Adrenal gland (tissue), 12 donors: ENCODE measurements around the gene IZUMO4. TPM values are rescaled to one million over a fixed set of nuclear protein-coding genes. Genes with fewer than 3 reads are reported as not detected.
A peak's percentile ranks its signal among the peaks of the same experiment; 100 is the strongest.
"Not testable (repeated sequence)": the region's sequence is repeated elsewhere in the genome, so short reads cannot be mapped to it uniquely, and the experiment has no call there.

Source experiments
- DNase-seq, 7 donors: peaks; one replicate each; pipeline ENCODE4 v3.0.0-alpha.2; 2019 to 2020
- H3K27ac ChIP-seq, 5 donors: fragments of 200-600 bp; sonication (generic) in 4 of 5; 1 replicate in 3 of 5; 2 replicates in 2 of 5; pipeline versions ENCODE4 v1.5.1 to v1.8.0; 2016 to 2020; ENCODE audit warnings: mild to moderate bottlenecking in 1 of 5
- H3K27me3 ChIP-seq: fragments of 200-600 bp; 2 replicates; pipeline ENCODE4 v1.8.0; 2021
- H3K36me3 ChIP-seq, 2 donors: fragments of 200-600 bp; replicated peaks in 1 of 2; 1 replicate in 1 of 2; 2 replicates in 1 of 2; pipeline versions ENCODE4 v1.5.1 to v1.8.0; 2018 to 2022
- H3K4me1 ChIP-seq, 2 donors: fragments of 200-600 bp; replicated peaks in 1 of 2; 1 replicate in 1 of 2; 2 replicates in 1 of 2; pipeline versions ENCODE4 v1.5.1 to v1.8.0; 2018 to 2021
- H3K4me3 ChIP-seq, 4 donors: fragments of 200-600 bp; sonication (generic) in 3 of 4; one replicate each; pipeline ENCODE4 v1.5.1; 2016 to 2018
- H3K9me3 ChIP-seq, 3 donors: fragments of 200-600 bp; sonication (generic) in 1 of 3; replicated peaks in 1 of 3; 1 replicate in 2 of 3; 2 replicates in 1 of 3; pipeline versions ENCODE4 v1.5.1 to v1.8.0; 2016 to 2021
- POLR2A ChIP-seq, 2 donors: fragments of 450-650 bp; IDR thresholded peaks; one replicate each; pipeline ENCODE4 v1.6.1; 2017; ENCODE audit warnings: antibody characterized with exemption in 2 of 2, mild to moderate bottlenecking in 2 of 2, moderate library complexity in 1 of 2
- WGBS, 4 donors: extraction: QIAGEN DNeasy Blood & Tissue Kit in 2 of 4; methylation state at CpG; one replicate each; pipeline versions ENCODE4 v1.1.5 to v1.1.7; 2013 to 2017; 5-methylcytosine and 5-hydroxymethylcytosine counted together
- intact Hi-C, 2 donors: fragments of 100-400 bp; cut with DNase I; formaldehyde crosslinking; loops; one replicate each; pipeline versions ENCODE4 v1.14.1 to v1.15.0; 2022 to 2023
- polyA plus RNA-seq, 3 donors: library from polyadenylated mRNA; stranded (reverse); fragments of 200-250 nt in 2 of 3; fragments of 350-450 nt in 1 of 3; fragmentation: Illumina TruSeq in 1 of 3; extraction: RNeasy Lipid Tissue Mini Kit (QIAGEN cat#74804) in 1 of 3; gene quantifications; one replicate each; pipeline ENCODE4 v1.2.3, GENCODE V29; 2013 to 2014
- total RNA-seq, 9 donors: library from RNA; depleted of rRNA in 4 of 9; stranded (reverse); fragments of >200 nt in 4 of 9; fragments of 120-200 nt in 1 of 9; fragmentation: NEBNext Ultra II Directional in 1 of 9; extraction: Animal tissue kit (Norgen Biotek cat#: 25700) in 1 of 9; gene quantifications; one replicate each; pipeline versions ENCODE4 v1.1.0 to v1.2.4, GENCODE V29; 2013 to 2023
- TF ChIP-seq, protein P1 (sequence below), 6 experiments: fragments of 450-650 bp in 4 of 6; fragments of 200-600 bp in 2 of 6; sonication (generic) in 1 of 6; IDR thresholded peaks; 1 replicate in 5 of 6; 2 replicates in 1 of 6; pipeline versions ENCODE4 v1.5.1 to v1.8.0; 2016 to 2021; ENCODE audit warnings: antibody characterized with exemption in 6 of 6, mild to moderate bottlenecking in 2 of 6, moderate library complexity in 1 of 6
- donor health status: healthy with polysubstance abuse.
- donor health status: Bipolar disorder and iron deficiency.
- donor health status: DM: yes; HTN: yes; CAD: no.
- donor health status: DM: no; HTN: no; CAD: no.
- donor health status: DM: no; HTN: no; CAD: no.
- donor health status: DM: yes; HTN: yes; CAD: no.

Gene IZUMO4
- total and polyA plus RNA-seq, 12 donors, result 0.69 to 24.6 (median 2.5) TPM

- 92 to 95% (median 93%) methylated on average over 16 to 24 of the region's 24 CpGs for WGBS, 4 donors
- peak in 1 of 7 donors; percentile 14 for DNase-seq
- Histone ChIP-seq H3K9me3 (no peaks in the 10 kb centered on the region), H3K36me3 (peaks cover 0 to 88% of the 10 kb centered on the region in 2 donors), H3K27ac (no peak overlapping the region), H3K4me3 (no peak overlapping the region), H3K4me1 (no peaks in the 10 kb centered on the region), H3K27me3 (no peaks in the 10 kb centered on the region)
- TF ChIP-seq, protein P1, sequence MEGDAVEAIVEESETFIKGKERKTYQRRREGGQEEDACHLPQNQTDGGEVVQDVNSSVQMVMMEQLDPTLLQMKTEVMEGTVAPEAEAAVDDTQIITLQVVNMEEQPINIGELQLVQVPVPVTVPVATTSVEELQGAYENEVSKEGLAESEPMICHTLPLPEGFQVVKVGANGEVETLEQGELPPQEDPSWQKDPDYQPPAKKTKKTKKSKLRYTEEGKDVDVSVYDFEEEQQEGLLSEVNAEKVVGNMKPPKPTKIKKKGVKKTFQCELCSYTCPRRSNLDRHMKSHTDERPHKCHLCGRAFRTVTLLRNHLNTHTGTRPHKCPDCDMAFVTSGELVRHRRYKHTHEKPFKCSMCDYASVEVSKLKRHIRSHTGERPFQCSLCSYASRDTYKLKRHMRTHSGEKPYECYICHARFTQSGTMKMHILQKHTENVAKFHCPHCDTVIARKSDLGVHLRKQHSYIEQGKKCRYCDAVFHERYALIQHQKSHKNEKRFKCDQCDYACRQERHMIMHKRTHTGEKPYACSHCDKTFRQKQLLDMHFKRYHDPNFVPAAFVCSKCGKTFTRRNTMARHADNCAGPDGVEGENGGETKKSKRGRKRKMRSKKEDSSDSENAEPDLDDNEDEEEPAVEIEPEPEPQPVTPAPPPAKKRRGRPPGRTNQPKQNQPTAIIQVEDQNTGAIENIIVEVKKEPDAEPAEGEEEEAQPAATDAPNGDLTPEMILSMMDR (IDR thresholded peaks at IDR 0.05), result no peak
- intact Hi-C loops, result no loop called here
Observed at GRCh38 chr19:2126879-2127518, 30.3 kb downstream of the IZUMO4 start.

GRCh38 chr19:2127758-2128157 lies 31.0 kb downstream of the IZUMO4 start:
- Histone ChIP-seq H3K27ac (no peak overlapping the region), H3K27me3 (no peaks in the 10 kb centered on the region), H3K4me1 (no peaks in the 10 kb centered on the region), H3K4me3 (no peak overlapping the region), H3K36me3 (peaks cover 0 to 88% of the 10 kb centered on the region in 2 donors), H3K9me3 (no peaks in the 10 kb centered on the region)
- no peak for TF ChIP-seq POLR2A (IDR thresholded peaks at IDR 0.05)
- TF ChIP-seq, protein P1 (IDR thresholded peaks at IDR 0.05), result no peak
- 79 to 87% (median 82%) methylated on average over 10 to 19 of the region's 19 CpGs for WGBS, 4 donors
- DNase-seq, result peak in 2 of 7 donors; percentile 16 to 74
- intact Hi-C loops, result no loop called here

DNA sequence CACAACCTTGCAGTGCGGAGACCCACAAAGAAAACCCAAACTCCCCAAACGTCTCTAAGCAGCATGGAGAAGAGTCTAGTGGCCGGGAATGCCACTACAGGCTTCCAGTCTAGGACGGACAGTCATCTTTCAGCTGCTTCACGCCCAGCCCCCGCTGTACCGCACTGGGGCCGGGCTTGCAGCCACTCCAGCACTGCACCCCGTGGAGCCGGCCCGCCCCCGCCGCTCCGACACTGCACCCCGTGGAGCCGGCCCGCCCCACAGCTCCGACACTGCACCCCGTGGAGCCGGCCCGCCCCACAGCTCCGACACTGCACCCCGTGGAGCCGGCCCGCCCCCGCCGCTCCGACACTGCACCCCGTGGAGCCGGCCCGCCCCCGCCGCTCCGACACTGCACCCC lies 31.5 kb downstream of the IZUMO4 start:
- 90 to 100% (median 93%) methylated on average over 1 to 26 of the region's 34 CpGs for whole genome bisulfite sequencing, 4 donors
- H3K27ac ChIP-seq, DNase-seq, intact Hi-C loops, H3K27me3 ChIP-seq, H3K4me1 ChIP-seq, H3K4me3 ChIP-seq, H3K9me3 ChIP-seq: not testable (repeated sequence)
- peaks cover 0 to 88% of the 10 kb centered on the region in 2 donors for H3K36me3 ChIP-seq

GRCh38 chr19:2129022-2129421 lies 32.3 kb downstream of the IZUMO4 start:
- WGBS, 4 donors, result 83 to 94% (median 90%) methylated on average over 7 to 21 of the region's 21 CpGs
- Histone ChIP-seq H3K27me3 (no peaks in the 10 kb centered on the region), H3K9me3 (no peaks in the 10 kb centered on the region), H3K4me3 (no peak overlapping the region), H3K4me1 (no peaks in the 10 kb centered on the region), H3K27ac (no peak overlapping the region), H3K36me3 (peaks cover 0 to 80% of the 10 kb centered on the region in 2 donors)
- DNase-seq, result peak in 1 of 7 donors; percentile 14
- intact Hi-C loops, result no loop called here
- TF ChIP-seq, protein P1 (IDR thresholded peaks at IDR 0.05), result no peak
- no peak for TF ChIP-seq POLR2A (IDR thresholded peaks at IDR 0.05)

- TF ChIP-seq, protein P1 (IDR thresholded peaks at IDR 0.05), result no peak
- TF ChIP-seq POLR2A (IDR thresholded peaks at IDR 0.05), result no peak
- no peaks in the 10 kb centered on the region for H3K27me3 ChIP-seq
- WGBS, 4 donors, result 88 to 97% (median 96%) methylated on average over 11 of the region's 11 CpGs; no CpG with 5 or more reads in 1 of the 4 donors
- intact Hi-C loops, result no loop called here
- no peak overlapping the region for H3K27ac ChIP-seq
- DNase-seq, result peak in 1 of 7 donors; percentile 13
- peaks cover 0 to 76% of the 10 kb centered on the region in 2 donors for H3K36me3 ChIP-seq
- H3K4me3 ChIP-seq, result no peak overlapping the region
- H3K4me1 ChIP-seq, result no peaks in the 10 kb centered on the region
- H3K9me3 ChIP-seq, result no peaks in the 10 kb centered on the region
Observed at GRCh38 chr19:2129486-2129885, 32.8 kb downstream of the IZUMO4 start.
